IMR-90 (cell line): ENCODE results near the gene P4HA2. TPM values are rescaled to one million over a fixed set of nuclear protein-coding genes. Genes with fewer than 3 reads are reported as not detected.

Experiments used
- ATAC-seq: fragments of 200-7000 bp; cut with Tn5 transposase; 2 replicates; pipeline ENCODE4 v1.9.1; 2020; ENCODE audit warnings: low read depth, mild to moderate bottlenecking, moderate library complexity
- BruUV-seq: library from RNA; stranded (reverse); fragments of 400-500 nt; replicated peaks from 2 replicates; lab custom pipeline; 2021; lab: Mats Ljungman, UMichigan
- CTCF ChIA-PET: fragments of 300-600 bp; formaldehyde crosslinking; extraction: SDS; loops from one replicate; lab custom pipeline; 2021; ENCODE audit warnings: antibody characterized with exemption; lab: Yijun Ruan, JAX
- POLR2A ChIA-PET: fragments of 300-600 bp; sonication (Branson Sonifier 250); formaldehyde crosslinking; loops from one replicate; lab custom pipeline; 2022; ENCODE audit warnings: antibody characterized with exemption; ENCODE audit not compliant: unreplicated experiment; lab: Charles Lee
- DNase-seq: peaks from one replicate; pipeline ENCODE4 v3.0.0; 2013
- H2AFZ ChIP-seq: replicated peaks from 2 replicates; pipeline ENCODE3; 2013; ENCODE audit warnings: low read length, mild to moderate bottlenecking; ENCODE audit not compliant: poor library complexity
- H2AK5ac ChIP-seq: 2 replicates; pipeline ENCODE4 v1.6.1; 2013; ENCODE audit warnings: low read depth, low read length, inconsistent platforms
- H2AK9ac ChIP-seq: replicated peaks from 2 replicates; pipeline ENCODE3; 2013; ENCODE audit warnings: mild to moderate bottlenecking, low read depth, low read length, moderate library complexity; ENCODE audit not compliant: poor library complexity
- H2BK120ac ChIP-seq: 2 replicates; pipeline ENCODE4 v1.6.1; 2013; ENCODE audit warnings: low read depth, low read length, inconsistent platforms
- H2BK15ac ChIP-seq: 3 replicates; pipeline ENCODE4 v1.6.1; 2013; ENCODE audit warnings: low read depth, low read length, inconsistent platforms
- H2BK20ac ChIP-seq: 2 replicates; pipeline ENCODE4 v1.6.1; 2013; ENCODE audit warnings: low read depth, mild to moderate bottlenecking, inconsistent platforms, low read length, moderate library complexity
- H2BK5ac ChIP-seq: 2 replicates; pipeline ENCODE4 v1.6.1; 2013; ENCODE audit warnings: mild to moderate bottlenecking, low read depth, low read length, inconsistent platforms; ENCODE audit not compliant: poor library complexity, severe bottlenecking
- H3K14ac ChIP-seq: replicated peaks from 2 replicates; pipeline ENCODE4 v1.6.1; 2013; ENCODE audit warnings: low read depth, low read length, inconsistent platforms
- H3K18ac ChIP-seq: 2 replicates; pipeline ENCODE4 v1.6.1; 2013; ENCODE audit warnings: low read depth, low read length, control low read depth
- H3K23ac ChIP-seq: 2 replicates; pipeline ENCODE4 v1.6.1; 2013; ENCODE audit warnings: low read depth, low read length, inconsistent platforms
- H3K27ac ChIP-seq: 2 replicates; pipeline ENCODE4 v1.5.1; 2013; ENCODE audit warnings: mild to moderate bottlenecking, control low read depth, low read length; ENCODE audit not compliant: insufficient read depth
- H3K27me3 ChIP-seq: 2 replicates; pipeline ENCODE4 v1.6.1; 2013; ENCODE audit warnings: low read length; ENCODE audit not compliant: control insufficient read depth, insufficient read depth
- H3K36me3 ChIP-seq: 2 replicates; pipeline ENCODE4 v1.6.1; 2013; ENCODE audit warnings: low read length, mixed read lengths; ENCODE audit not compliant: control insufficient read depth, insufficient read depth
- H3K4ac ChIP-seq: 2 replicates; pipeline ENCODE4 v1.6.1; 2013; ENCODE audit warnings: low read depth, low read length, inconsistent platforms
- H3K4me1 ChIP-seq: 2 replicates; pipeline ENCODE4 v1.6.1; 2013; ENCODE audit warnings: low read length, mixed read lengths; ENCODE audit not compliant: control insufficient read depth, insufficient read depth
- H3K4me2 ChIP-seq: 2 replicates; pipeline ENCODE4 v1.6.1; 2013; ENCODE audit warnings: low read depth, mild to moderate bottlenecking, control low read depth, low read length, moderate library complexity
- H3K4me3 ChIP-seq: 2 replicates; pipeline ENCODE4 v1.5.1; 2013; ENCODE audit warnings: low read depth, mild to moderate bottlenecking, control low read depth, low read length, moderate library complexity; ENCODE audit not compliant: insufficient read depth
- H3K56ac ChIP-seq: 2 replicates; pipeline ENCODE4 v1.6.1; 2013; ENCODE audit warnings: low read length, inconsistent platforms; ENCODE audit not compliant: insufficient read depth; ENCODE audit errors: extremely low read depth
- H3K79me1 ChIP-seq, 2 experiments: 2 replicates each; pipeline ENCODE4 v1.6.1; 2013; ENCODE audit warnings: low read length in 2 of 2, inconsistent platforms in 1 of 2, low read depth in 1 of 2
- H3K9ac ChIP-seq: 2 replicates; pipeline ENCODE4 v1.6.1; 2013; ENCODE audit warnings: low read depth, low read length, control low read depth
- H3K9me1 ChIP-seq: 2 replicates; pipeline ENCODE4 v1.6.1; 2013; ENCODE audit warnings: low read length, inconsistent platforms; ENCODE audit not compliant: insufficient read depth
- H3K9me3 ChIP-seq: 2 replicates; pipeline ENCODE4 v1.6.1; 2013; ENCODE audit warnings: low read length; ENCODE audit not compliant: control insufficient read depth, insufficient read depth
- H4K20me1 ChIP-seq: 2 replicates; pipeline ENCODE4 v1.6.1; 2013; ENCODE audit warnings: low read length, inconsistent platforms; ENCODE audit not compliant: insufficient read depth
- H4K5ac ChIP-seq: 2 replicates; pipeline ENCODE4 v1.6.1; 2013; ENCODE audit warnings: mild to moderate bottlenecking, low read depth, low read length, control low read depth
- H4K8ac ChIP-seq, 2 experiments: 2 replicates each; pipeline ENCODE4 v1.6.1; 2013; ENCODE audit warnings: low read depth in 2 of 2, low read length in 2 of 2, control low read depth in 1 of 2, inconsistent platforms in 1 of 2
- H4K91ac ChIP-seq: 2 replicates; pipeline ENCODE4 v1.6.1; 2013; ENCODE audit warnings: low read depth, low read length, inconsistent platforms; ENCODE audit not compliant: insufficient read depth
- CEBPB ChIP-seq: IDR thresholded peaks from 2 replicates; pipeline ENCODE4 v1.6.1; 2012; ENCODE audit warnings: low read depth, low read length, improper control_type of control experiment
- CHD1 ChIP-seq: IDR thresholded peaks from 2 replicates; pipeline ENCODE4 v1.6.1; 2012; ENCODE audit warnings: low read depth, low read length, improper control_type of control experiment
- CTCF ChIP-seq: conservative IDR thresholded peaks from 2 replicates; pipeline ENCODE4 v1.5.1; 2012; ENCODE audit warnings: mild to moderate bottlenecking, low read depth, low read length, improper control_type of control experiment
- ELK1 ChIP-seq: fragments of 150-350 bp; IDR thresholded peaks from 2 replicates; pipeline ENCODE4 v1.6.1; 2016; ENCODE audit warnings: low read depth, mild to moderate bottlenecking, low read length, moderate library complexity, borderline replicate concordance
- MAFK ChIP-seq: IDR thresholded peaks from 2 replicates; pipeline ENCODE4 v1.6.1; 2012; ENCODE audit warnings: low read depth, low read length, improper control_type of control experiment
- MAZ ChIP-seq: IDR thresholded peaks from 2 replicates; pipeline ENCODE4 v1.6.1; 2012; ENCODE audit warnings: low read depth, mild to moderate bottlenecking, low read length, improper control_type of control experiment, moderate library complexity, borderline replicate concordance
- RAD21 ChIP-seq: IDR thresholded peaks from 2 replicates; pipeline ENCODE4 v1.6.1; 2012; ENCODE audit warnings: low read length, improper control_type of control experiment
- RFX5 ChIP-seq: IDR thresholded peaks from 2 replicates; pipeline ENCODE4 v1.8.0; 2012; ENCODE audit warnings: low read depth, mild to moderate bottlenecking, low read length, moderate library complexity
- SMC3 ChIP-seq: fragments of 150-350 bp; IDR thresholded peaks from 2 replicates; pipeline ENCODE4 v1.6.1; 2016; ENCODE audit warnings: low read depth, mild to moderate bottlenecking, antibody characterized with exemption, low read length, moderate library complexity
- USF2 ChIP-seq: fragments of 150-350 bp; IDR thresholded peaks from 2 replicates; pipeline ENCODE4 v1.6.1; 2017; ENCODE audit warnings: mild to moderate bottlenecking, antibody characterized with exemption, low read length, low read depth
- WGBS, 2 experiments: methylation state at CpG; one replicate each; pipeline versions ENCODE4 v1.1.5 to v1.1.7; 2013; ENCODE audit warnings: missing lambda C conversion rate in 2 of 2; ENCODE audit not compliant: insufficient read length in 1 of 2; ENCODE audit errors: extremely low coverage in 2 of 2; 5-methylcytosine and 5-hydroxymethylcytosine counted together
- dilution Hi-C: fragments of 300-500 bp; cut with HindIII; formaldehyde crosslinking; loops from one replicate; pipeline ENCODE4 v1.14.3; 2018; ENCODE audit warnings: low sequenced_read_pairs; ENCODE audit not compliant: unreplicated experiment
- in situ Hi-C: fragments of 300-500 bp; cut with MboI; formaldehyde crosslinking; loops from 3 replicates; pipeline ENCODE4 v1.14.3; 2019; ENCODE audit warnings: low sequenced_read_pairs, inconsistent platforms, mixed read lengths
- intact Hi-C: fragments of 100-400 bp; cut with micrococcal nuclease; formaldehyde crosslinking; loops from 2 replicates; pipeline ENCODE4 v1.10.0; 2022
- polyA plus RNA-seq, 3 experiments: library from polyadenylated mRNA; depleted of rRNA; stranded (reverse); fragments of >200 nt; gene quantifications; 2 replicates each; pipeline ENCODE4 v1.2.3, GENCODE V29; 2012; ENCODE audit warnings: low replicate concordance in 1 of 3
- total RNA-seq: library from RNA; depleted of rRNA; stranded (reverse); fragments of >200 nt; gene quantifications from 2 replicates; pipeline ENCODE4 v1.2.3, GENCODE V29; 2012

P4HA2 gene
- total and polyA plus RNA-seq, 2 of the 4 experiments (the other 2 are of a cell fraction), result 186 to 225 TPM

GRCh38 chr5:132238169-132238744, 10.6 kb upstream of the P4HA2 start:
- H3K23ac ChIP-seq, result no peak overlapping the region
- no peak overlapping the region for H3K56ac ChIP-seq
- H3K4me2 ChIP-seq, result no peak overlapping the region
- no peak overlapping the region for H4K91ac ChIP-seq
- no peaks in the 10 kb centered on the region for H3K27me3 ChIP-seq
- intact Hi-C loops (no loop called here), dilution Hi-C loops (no loop called here), in situ Hi-C loops (no loop called here)
- 0 out of 4 replicates have a peak overlapping the region, but pooled peaks of 1 of the 2 experiments have one; percentile 8 for H4K8ac ChIP-seq
- H3K36me3 ChIP-seq, result no peaks in the 10 kb centered on the region
- H3K4me1 ChIP-seq, result no peaks in the 10 kb centered on the region
- H2BK120ac ChIP-seq, result no peak overlapping the region
- ATAC-seq (peak; percentile 97), DNase-seq (peak; percentile 68)
- H2AK9ac ChIP-seq, result no peak overlapping the region
- no peak overlapping the region for H2BK5ac ChIP-seq
- H3K4me3 ChIP-seq, result no peak overlapping the region
- no peaks in the 10 kb centered on the region for H3K79me1 ChIP-seq
- H2BK15ac ChIP-seq, result no peak overlapping the region
- no peaks in the 10 kb centered on the region for H4K20me1 ChIP-seq
- no peak overlapping the region for H3K4ac ChIP-seq
- no peak overlapping the region for H2BK20ac ChIP-seq
- ChIA-PET POLR2A (interaction anchor here (0.6 to 1.5 kb wide), 2 partner anchors 11 to 56 kb away, joined by 4 to 5 read pairs; partner anchors contain the start of gene P4HA2), CTCF (interaction anchor here (0.9 to 3.3 kb wide), 14 partner anchors 11 to 259 kb away, joined by 3 to 35 read pairs (median 4); partner anchors contain the start of gene P4HA2)
- no peaks in the 10 kb centered on the region for H3K9me3 ChIP-seq
- no peak overlapping the region for H4K5ac ChIP-seq
- no peak overlapping the region for H3K9ac ChIP-seq
- H3K18ac ChIP-seq, result no peak overlapping the region
- 0 out of 2 replicates have a peak, but pooled peaks cover 3% of the 10 kb centered on the region for H3K9me1 ChIP-seq
- no CpG with 5 or more reads among the region's 1 CpG for WGBS, 2 experiments
- no peak overlapping the region for H3K14ac ChIP-seq
- H2AFZ ChIP-seq, result peak overlapping the region; percentile 11
- TF ChIP-seq RFX5 (no peak), SMC3 (peak; percentile 71), CEBPB (no peak), MAFK (0 out of 2 replicates have a peak, but pooled peaks have one; percentile 10), RAD21 (peak; percentile 82), CHD1 (no peak), MAZ (peak; percentile 49), CTCF (peak; percentile 77), ELK1 (no peak), USF2 (no peak)
- BruUV-seq, result no TSS peak
- no peak overlapping the region for H3K27ac ChIP-seq
- peak overlapping the region; percentile 38; the same call in 1 of the 2 replicates for H2AK5ac ChIP-seq
